Right cardiac atrium (tissue), 5 donors: ENCODE measurements around the gene SYT2. TPM values are rescaled to one million over a fixed set of nuclear protein-coding genes. Genes with fewer than 3 reads are reported as not detected.
"Not testable (repeated sequence)": the region's sequence is repeated elsewhere in the genome, so short reads cannot be mapped to it uniquely, and the experiment has no call there.

Experiments
- ATAC-seq, 2 donors: fragments of 200-7000 bp; cut with Tn5 transposase; one replicate each; pipeline versions ENCODE4 v1.8.0 to v1.9.1; 2020; ENCODE audit warnings: moderate library complexity in 2 of 2, mild to moderate bottlenecking in 1 of 2
- DNase-seq, 3 donors: peaks; one replicate each; pipeline ENCODE4 v3.0.0-alpha.2; 2020
- H3K27ac ChIP-seq: one replicate; pipeline ENCODE4 v1.5.1; 2013; ENCODE audit warnings: mild to moderate bottlenecking, low read length, control low read depth, moderate library complexity
- H3K27me3 ChIP-seq: one replicate; pipeline ENCODE4 v1.6.1; 2013; ENCODE audit not compliant: control insufficient read depth, insufficient read depth
- H3K4me1 ChIP-seq: one replicate; pipeline ENCODE4 v1.6.1; 2013; ENCODE audit warnings: low read length; ENCODE audit not compliant: control insufficient read depth, insufficient read depth
- H3K4me3 ChIP-seq: one replicate; pipeline ENCODE4 v1.5.1; 2013; ENCODE audit warnings: low read length, control low read depth
- H3K9me3 ChIP-seq: one replicate; pipeline ENCODE4 v1.6.1; 2013; ENCODE audit warnings: low read length; ENCODE audit not compliant: control insufficient read depth
- WGBS: extraction: QIAGEN DNeasy Blood & Tissue Kit; methylation state at CpG from one replicate; pipeline ENCODE4 v1.1.7; 2013; 5-methylcytosine and 5-hydroxymethylcytosine counted together
- intact Hi-C, 4 donors: fragments of 100-400 bp; cut with DNase I; formaldehyde crosslinking; loops; one replicate each; pipeline versions ENCODE4 v1.11.0 to v1.14.0; 2022 to 2023
- long read RNA-seq, 4 donors: library from polyadenylated mRNA; unstranded; transcript quantifications; one replicate each; pipeline ENCODE4 v2.0.0, GENCODE V29; 2020 to 2021
- polyA plus RNA-seq: library from polyadenylated mRNA; stranded (reverse); fragments of 200-250 nt; gene quantifications from one replicate; pipeline ENCODE4 v1.2.3, GENCODE V29; 2013
- total RNA-seq, 4 donors: library from RNA; stranded (reverse); fragmentation: NEBNext Ultra II Directional; extraction: Animal tissue kit (Norgen Biotek cat#: 25700); gene quantifications; one replicate each; pipeline ENCODE4 v1.2.1, GENCODE V29; 2021
- donor health status: healthy with polysubstance abuse.
- donor health status: DM: no; HTN: yes; CAD: no.
- donor health status: DM: no; HTN: no; CAD: no.
- donor health status: DM: no; HTN: yes; CAD: no; lungs with severe emphysema.
- donor health status: DM: yes; HTN: yes; CAD: no.

The SYT2 gene
- total RNA-seq (not detected), polyA plus RNA-seq (0.02 TPM)
- long read RNA-seq, donor 1, partial matches to known transcripts = 0 of 4 reads
- long read RNA-seq, donor 1, other reads (novel, unspliced or antisense) = 4 of 4 reads
- long read RNA-seq, donor 2, partial matches to known transcripts = 0 of 1 reads
- long read RNA-seq, donor 2, other reads (novel, unspliced or antisense) = 1 of 1 reads
- long read RNA-seq, donor 3, partial matches to known transcripts = 0 of 6 reads
- long read RNA-seq, donor 3, other reads (novel, unspliced or antisense) = 6 of 6 reads
- long read RNA-seq, donor 4 = 0 reads

DNA sequence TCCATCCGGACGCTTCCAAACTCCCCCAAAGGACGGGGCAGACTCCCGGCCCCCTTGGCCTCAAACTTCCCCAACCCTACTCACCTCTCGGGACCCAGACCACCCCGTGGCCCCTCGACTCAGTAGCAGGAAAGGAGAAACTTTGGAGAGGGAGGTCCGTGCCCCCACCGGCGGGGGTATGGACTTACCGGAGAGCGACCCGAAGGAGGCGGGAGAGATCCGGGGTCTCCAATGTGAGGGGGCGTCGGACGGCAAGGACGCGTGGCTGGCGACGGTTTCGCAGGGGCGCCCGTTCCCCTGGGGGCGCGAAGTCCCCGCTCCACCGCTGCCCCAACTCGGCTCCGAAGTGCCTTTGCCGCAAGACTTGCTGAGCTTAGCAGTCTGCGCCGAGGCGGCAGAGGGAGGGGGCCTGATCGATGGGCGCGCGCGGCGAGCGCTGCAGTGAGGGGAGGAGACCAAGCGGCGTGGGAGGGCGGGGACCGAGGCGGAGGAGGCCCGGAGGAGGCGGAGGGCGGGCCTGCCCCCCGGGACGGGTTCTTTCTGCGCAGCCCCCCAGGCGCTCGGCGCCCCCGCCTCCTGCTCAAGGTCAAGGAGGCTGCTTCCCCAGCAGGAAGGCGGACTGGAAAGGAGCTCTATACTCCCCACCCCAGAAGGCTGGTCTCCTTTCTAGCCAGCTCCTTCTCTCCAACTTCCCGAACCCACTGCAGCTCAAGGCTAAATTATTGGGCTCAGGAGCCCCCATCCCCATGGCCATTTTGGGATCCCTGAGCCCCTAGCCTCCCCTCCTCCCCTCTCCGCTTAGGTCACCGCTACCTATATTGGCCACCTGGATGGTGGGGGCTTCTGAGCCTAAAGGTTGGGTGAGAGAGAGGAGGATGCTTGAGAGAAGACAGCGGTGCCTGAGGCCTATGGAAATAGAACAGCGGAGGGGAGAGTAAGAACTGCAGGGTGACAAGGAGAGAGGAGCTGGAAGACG, at the start of gene SYT2:
Gene SYT2 (minus strand): TSS at position 385 of the 976 bp plus-strand sequence. CDS start 104,682 bp downstream, outside the sequence.
- 6% methylated on average over 64 of the region's 64 CpGs for WGBS
- intact Hi-C loops = loop anchor here in 3 of 4 donors (10.0 kb wide), 4 partner anchors 366 to 526 kb away; partner anchors contain the start of genes PPP1R12B (in 2 of the 3) and UBE2T (in 2 of the 3)
- ATAC-seq = peak; percentile 64 to 75

DNA sequence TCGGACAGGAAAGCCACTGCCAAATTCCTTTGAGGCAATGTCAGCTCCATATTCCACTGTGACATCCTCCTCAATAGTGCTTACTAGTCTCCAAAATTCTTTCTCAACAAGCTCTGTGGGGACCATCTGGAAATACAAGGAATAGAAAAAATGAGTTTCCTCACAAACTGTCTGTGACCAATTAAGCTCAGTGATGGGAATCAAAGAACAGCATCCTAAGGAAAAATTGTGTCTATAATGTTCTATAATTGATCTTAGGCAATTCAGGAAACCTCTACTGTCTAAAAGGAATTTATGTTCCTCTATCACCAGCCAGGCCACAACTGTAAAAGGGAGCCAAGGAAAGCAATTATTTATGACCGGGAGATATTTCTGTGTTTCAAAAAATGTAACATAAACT, 46.1 kb upstream of the SYT2 start:
- 88% methylated on average over 2 of the region's 2 CpGs for WGBS
- no peaks in the 10 kb centered on the region for H3K27me3 ChIP-seq
- H3K9me3 ChIP-seq = no peaks in the 10 kb centered on the region
- intact Hi-C loops = no loop called here
- DNase-seq (no peak), ATAC-seq (no peak)
- no peak overlapping the region for H3K4me3 ChIP-seq
- no peaks in the 10 kb centered on the region for H3K4me1 ChIP-seq
- H3K27ac ChIP-seq = no peak overlapping the region

More for the DNA sequence above, at the start of gene SYT2:
- H3K4me3 ChIP-seq = peak within 1 kb of the TSS; percentile 17
- no peaks in the 10 kb centered on the region for H3K9me3 ChIP-seq
- no peak within 1 kb of the TSS for H3K27ac ChIP-seq
- DNase-seq = peak; percentile 34 to 72 (median 71)
- no peaks in the 10 kb centered on the region for H3K27me3 ChIP-seq
- no peaks in the 10 kb centered on the region for H3K4me1 ChIP-seq

DNA sequence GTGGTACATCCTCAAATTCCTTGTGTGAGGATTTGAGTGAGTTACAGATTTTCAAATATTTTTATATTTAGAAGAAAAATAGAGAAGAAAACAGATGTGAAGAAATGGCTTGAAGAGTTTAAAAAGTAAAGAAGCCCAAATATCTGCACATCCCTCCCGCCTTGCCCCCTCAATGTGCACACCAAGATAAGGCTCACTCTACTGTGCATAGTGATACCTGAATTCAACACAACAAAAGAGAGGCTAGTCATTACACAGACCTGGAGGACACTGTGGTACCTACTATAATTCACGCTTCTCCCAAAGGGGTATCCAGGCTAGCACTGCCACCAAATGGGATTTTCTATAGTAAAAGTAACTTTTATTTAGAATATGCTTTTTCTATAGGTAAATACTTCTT, 44.0 kb upstream of the SYT2 start:
- Histone ChIP-seq H3K27me3 (no peaks in the 10 kb centered on the region), H3K27ac (no peak overlapping the region), H3K4me1 (no peaks in the 10 kb centered on the region), H3K4me3 (no peak overlapping the region), H3K9me3 (no peaks in the 10 kb centered on the region)
- ATAC-seq = no peak
- no peak for DNase-seq
- intact Hi-C loops = no loop called here
- WGBS = 98% methylated on average over 2 of the region's 2 CpGs

DNA sequence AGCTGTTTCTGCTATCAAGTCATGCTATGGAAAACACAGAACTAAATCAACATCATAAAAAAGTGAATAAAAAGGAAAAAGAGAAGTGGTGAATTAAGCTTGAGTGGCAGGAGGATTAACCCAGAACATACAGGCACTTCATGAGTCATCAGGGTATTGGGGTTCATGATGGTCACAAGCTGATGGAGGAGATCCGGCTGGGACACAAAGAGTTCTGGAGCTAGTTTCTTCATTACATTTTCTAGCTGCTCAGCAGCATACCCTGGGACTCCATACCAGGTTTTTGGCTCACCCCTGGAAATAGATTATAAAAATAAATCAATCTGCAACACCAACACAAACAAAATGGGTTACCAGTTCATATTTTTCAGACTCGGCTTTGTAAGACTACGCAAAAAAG, 42.5 kb upstream of the SYT2 start:
- no peaks in the 10 kb centered on the region for H3K4me1 ChIP-seq
- no peak for ATAC-seq
- 73% methylated on average over 3 of the region's 3 CpGs for WGBS
- no peaks in the 10 kb centered on the region for H3K27me3 ChIP-seq
- no peak overlapping the region for H3K4me3 ChIP-seq
- no peak for DNase-seq
- no peaks in the 10 kb centered on the region for H3K9me3 ChIP-seq
- H3K27ac ChIP-seq = no peak overlapping the region
- intact Hi-C loops = no loop called here

DNA sequence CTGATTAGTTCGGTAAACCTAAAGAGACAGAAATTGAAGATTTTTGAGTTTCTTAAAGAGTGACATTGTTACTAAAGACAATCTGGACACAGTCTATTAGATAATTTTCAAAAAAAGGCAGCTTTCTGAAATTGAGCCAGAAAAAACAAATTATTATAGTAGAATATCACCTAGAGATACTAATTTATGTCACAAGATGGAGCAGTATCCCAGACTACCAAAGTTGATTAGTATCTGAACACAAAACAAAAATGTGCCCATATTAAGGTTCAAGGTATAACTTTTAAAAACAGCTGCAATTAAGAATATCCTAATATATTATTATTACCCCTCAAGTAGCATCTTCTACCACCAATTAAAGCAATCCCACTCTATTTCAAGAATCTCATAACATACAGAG, 40.5 kb upstream of the SYT2 start:
- Histone ChIP-seq H3K4me3 (no peak overlapping the region), H3K27me3 (no peaks in the 10 kb centered on the region), H3K4me1 (no peaks in the 10 kb centered on the region), H3K27ac (no peak overlapping the region), H3K9me3 (no peaks in the 10 kb centered on the region)
- DNase-seq (no peak), ATAC-seq (no peak)
- 62% methylated on average over 1 of the region's 1 CpG for WGBS
- intact Hi-C loops = no loop called here

DNA sequence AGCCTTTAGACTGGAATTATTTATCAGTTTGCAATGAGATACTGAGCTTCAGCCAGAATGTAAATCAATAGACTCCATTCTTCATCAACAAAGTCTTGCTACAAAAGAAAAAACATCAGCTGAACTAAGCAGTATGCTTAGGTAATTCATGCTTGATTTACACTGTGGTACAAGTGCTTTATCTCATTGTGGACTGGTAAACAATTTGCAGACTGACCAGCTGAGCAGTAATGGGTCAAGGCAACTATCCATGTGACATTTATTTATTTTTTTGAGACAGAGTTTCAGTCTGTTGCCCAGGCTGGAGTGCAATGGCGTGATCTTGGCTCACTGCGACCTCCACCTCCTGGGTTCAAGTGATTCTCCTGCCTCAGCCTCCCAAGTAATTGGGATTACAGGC, 39.8 kb upstream of the SYT2 start:
- intact Hi-C loops = no loop called here
- H3K27ac ChIP-seq = no peak overlapping the region
- no peaks in the 10 kb centered on the region for H3K27me3 ChIP-seq
- DNase-seq (no peak), ATAC-seq (no peak)
- no peaks in the 10 kb centered on the region for H3K4me1 ChIP-seq
- no peaks in the 10 kb centered on the region for H3K9me3 ChIP-seq
- H3K4me3 ChIP-seq = no peak overlapping the region
- WGBS = 99% methylated on average over 2 of the region's 2 CpGs

DNA sequence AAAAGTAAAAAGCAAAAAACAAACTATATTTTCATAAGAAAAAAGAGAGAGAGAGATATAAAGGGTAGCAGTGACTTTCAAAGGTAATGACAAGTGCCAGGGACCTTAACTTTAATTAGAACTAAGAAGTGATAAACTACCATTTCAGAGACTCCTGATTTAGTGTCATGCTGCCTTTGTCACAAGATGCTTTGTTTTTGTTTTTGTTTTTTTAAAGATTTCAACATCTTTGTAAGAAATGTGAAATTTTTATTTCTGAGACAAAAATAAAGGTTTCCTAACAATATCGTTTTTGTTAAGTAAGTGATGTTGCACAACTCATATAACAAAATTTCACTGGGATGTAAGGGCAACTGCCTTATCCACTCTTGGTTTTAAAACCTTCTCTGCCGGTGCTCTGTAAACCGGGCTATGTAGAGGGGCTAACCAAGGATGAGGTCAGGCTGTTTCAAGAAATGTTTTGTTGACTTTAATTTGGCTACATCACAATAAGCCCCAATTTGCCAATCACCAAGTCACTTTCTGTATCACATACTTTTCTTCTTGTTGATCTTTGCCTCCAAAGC, 35.2 kb upstream of the SYT2 start:
- no peak for ATAC-seq
- intact Hi-C loops = no loop called here

DNA sequence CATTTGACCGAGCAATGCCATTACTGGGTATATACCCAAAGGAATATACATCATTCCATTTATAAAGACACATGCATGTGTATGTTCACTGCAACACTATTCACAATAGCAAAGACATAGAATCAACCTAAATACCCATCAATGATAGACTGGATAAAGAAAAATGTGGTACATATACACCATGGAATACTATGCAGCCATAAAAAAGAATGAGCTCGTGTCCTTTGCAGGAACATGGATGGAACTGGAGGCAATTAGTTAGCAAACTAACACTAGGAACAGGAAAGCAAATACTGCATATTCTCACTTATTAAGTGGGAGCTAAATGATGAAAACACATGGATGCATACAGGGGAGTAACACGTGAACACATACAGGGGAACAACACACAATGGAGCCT, 34.5 kb upstream of the SYT2 start:
- H3K27ac ChIP-seq, H3K9me3 ChIP-seq, ATAC-seq, H3K4me1 ChIP-seq, H3K4me3 ChIP-seq, DNase-seq, H3K27me3 ChIP-seq, intact Hi-C loops: not testable (repeated sequence)
- WGBS = 98% methylated on average over 3 of the region's 3 CpGs

More for the DNA sequence above, 35.2 kb upstream of the SYT2 start:
- H3K9me3 ChIP-seq = no peaks in the 10 kb centered on the region
- WGBS = 82% methylated on average over 3 of the region's 3 CpGs
- DNase-seq = no peak
- no peak overlapping the region for H3K27ac ChIP-seq
- H3K4me1 ChIP-seq = no peaks in the 10 kb centered on the region
- no peak overlapping the region for H3K4me3 ChIP-seq
- no peaks in the 10 kb centered on the region for H3K27me3 ChIP-seq

DNA sequence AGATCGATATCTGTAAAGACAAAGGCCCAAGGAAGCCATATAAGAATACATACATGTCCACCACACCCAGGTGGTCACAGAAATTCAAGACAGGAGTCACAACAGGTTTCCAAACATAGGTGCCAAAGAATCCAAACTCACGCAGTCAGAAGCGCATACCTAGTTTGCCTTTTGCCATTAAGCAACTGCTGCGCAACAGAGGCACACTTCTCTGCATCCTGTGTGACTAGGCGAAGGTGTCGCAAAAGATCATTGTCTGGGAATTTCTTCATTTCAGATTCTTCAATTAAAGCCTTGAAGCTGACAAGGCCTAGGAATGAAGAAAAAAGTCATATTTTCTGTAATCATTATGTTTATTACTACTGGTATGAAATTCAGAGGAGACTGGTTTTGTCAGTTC, 32.2 kb upstream of the SYT2 start:
- no peak for DNase-seq
- intact Hi-C loops = no loop called here
- Histone ChIP-seq H3K27me3 (no peaks in the 10 kb centered on the region), H3K4me3 (no peak overlapping the region), H3K9me3 (no peaks in the 10 kb centered on the region), H3K27ac (no peak overlapping the region), H3K4me1 (no peaks in the 10 kb centered on the region)
- WGBS = 96% methylated on average over 6 of the region's 6 CpGs
- no peak for ATAC-seq

DNA sequence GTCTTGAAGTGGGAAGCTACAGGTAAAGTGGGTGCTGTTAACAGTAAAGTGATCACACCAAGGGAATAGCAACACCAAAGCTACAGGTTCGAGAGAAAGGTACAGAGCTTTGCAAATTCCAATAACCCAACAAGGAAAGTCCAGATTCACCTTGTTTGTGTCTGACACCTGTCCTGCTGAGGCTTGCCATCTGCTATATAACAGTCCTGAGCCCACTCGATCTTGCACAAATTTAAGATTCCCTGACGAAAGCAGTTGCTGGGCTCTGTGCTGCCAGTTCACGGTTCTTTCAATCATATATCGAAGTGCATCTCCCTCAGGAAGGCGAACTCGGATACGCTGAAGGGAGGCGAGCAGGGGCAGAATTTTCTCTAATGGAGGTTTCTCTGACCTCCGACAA, 23.0 kb upstream of the SYT2 start:
- WGBS = 94% methylated on average over 10 of the region's 10 CpGs
- ATAC-seq = no peak
- Histone ChIP-seq H3K4me3 (no peak overlapping the region), H3K27ac (no peak overlapping the region), H3K27me3 (no peaks in the 10 kb centered on the region), H3K9me3 (no peaks in the 10 kb centered on the region), H3K4me1 (no peaks in the 10 kb centered on the region)
- intact Hi-C loops = no loop called here
- no peak for DNase-seq

DNA sequence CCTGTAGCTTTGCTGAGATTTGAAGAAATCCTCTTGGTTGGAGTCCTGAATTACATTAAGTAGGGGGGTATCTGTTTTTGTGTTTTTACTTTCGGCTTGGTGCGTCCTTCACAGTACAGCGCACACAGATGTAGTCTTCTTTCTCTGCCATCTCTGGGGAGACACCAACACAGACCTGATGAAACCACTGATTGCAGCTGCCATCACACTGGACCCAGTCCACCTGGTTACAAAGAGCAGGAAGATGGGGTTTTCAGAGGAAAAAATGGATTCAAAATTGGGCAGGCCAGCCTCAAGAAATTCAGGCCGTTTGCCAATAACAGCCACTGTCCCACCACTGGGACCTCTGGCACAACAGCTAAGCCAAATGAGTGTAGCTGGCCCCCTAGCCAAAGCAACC, 18.7 kb upstream of the SYT2 start:
- no peak for DNase-seq
- no peak for ATAC-seq
- intact Hi-C loops = no loop called here
- Histone ChIP-seq H3K27ac (no peak overlapping the region), H3K4me3 (no peak overlapping the region), H3K4me1 (no peaks in the 10 kb centered on the region), H3K27me3 (no peaks in the 10 kb centered on the region), H3K9me3 (no peaks in the 10 kb centered on the region)
- WGBS = 76% methylated on average over 4 of the region's 4 CpGs
